Tibial artery (tissue), 4 donors: ENCODE results near the gene NID1.

Experiments
- DNase-seq, 2 donors: peaks; one replicate each; pipeline ENCODE4 v3.0.0-alpha.2; 2019
- H3K27ac ChIP-seq, 2 donors: fragments of 200-600 bp; sonication (generic) in 1 of 2; 1 replicate in 1 of 2; 2 replicates in 1 of 2; pipeline ENCODE4 v1.5.1; 2018 to 2019; ENCODE audit warnings: mild to moderate bottlenecking in 1 of 2
- H3K27me3 ChIP-seq, 2 donors: fragments of 200-600 bp; sonication (generic) in 1 of 2; one replicate each; pipeline versions ENCODE4 v1.5.1 to v1.6.0; 2016 to 2019
- H3K36me3 ChIP-seq, 3 donors: fragments of 200-600 bp; sonication (generic) in 2 of 3; one replicate each; pipeline ENCODE4 v1.5.1; 2016 to 2019; ENCODE audit warnings: mild to moderate bottlenecking in 2 of 3
- H3K4me1 ChIP-seq, 4 donors: fragments of 200-600 bp; sonication (generic) in 2 of 4; 1 replicate in 3 of 4; 2 replicates in 1 of 4; pipeline ENCODE4 v1.5.1; 2016 to 2019
- H3K4me3 ChIP-seq, 2 donors: fragments of 200-600 bp; sonication (generic) in 1 of 2; 1 replicate in 1 of 2; 2 replicates in 1 of 2; pipeline ENCODE4 v1.5.1; 2018 to 2019; ENCODE audit warnings: mild to moderate bottlenecking in 2 of 2
- H3K9me3 ChIP-seq, 3 donors: fragments of 200-600 bp; sonication (generic) in 1 of 3; one replicate each; pipeline ENCODE4 v1.5.1; 2016 to 2019
- CTCF ChIP-seq, 2 experiments: fragments of 200-600 bp in 1 of 2; fragments of 450-650 bp in 1 of 2; IDR thresholded peaks; one replicate each; pipeline ENCODE4 v1.5.1; 2017 to 2019; ENCODE audit warnings: antibody characterized with exemption in 2 of 2, mild to moderate bottlenecking in 1 of 2, moderate library complexity in 1 of 2
- intact Hi-C: fragments of 100-400 bp; cut with DNase I; formaldehyde crosslinking; loops from one replicate; pipeline ENCODE4 v1.15.0; 2023; ENCODE audit warnings: low total_unique reads

NID1 gene

GRCh38 chr1:236035681-236036101 is 29.2 kb downstream of the NID1 start:
- DNase-seq: peak in 1 of 2 donors; percentile 76
- Histone ChIP-seq H3K9me3 (no peaks in the 10 kb centered on the region), H3K27ac (peak overlapping the region in 1 of 2 donors; percentile 23), H3K4me3 (no peak overlapping the region), H3K36me3 (peaks cover 38 to 60% (median 53%) of the 10 kb centered on the region in 3 donors), H3K27me3 (no peaks in the 10 kb centered on the region), H3K4me1 (peaks cover 0 to 11% (median 3%) of the 10 kb centered on the region in 4 donors)
- intact Hi-C loops: no loop called here
- TF ChIP-seq CTCF (IDR thresholded peaks at IDR 0.05): no peak

GRCh38 chr1:236033336-236033735 is 31.6 kb downstream of the NID1 start:
- DNase-seq: no peak
- no peaks in the 10 kb centered on the region for H3K27me3 ChIP-seq
- H3K36me3 ChIP-seq: peaks cover 62 to 79% (median 75%) of the 10 kb centered on the region in 3 donors
- intact Hi-C loops: no loop called here
- no peak for TF ChIP-seq CTCF (IDR thresholded peaks at IDR 0.05)
- no peak overlapping the region for H3K4me3 ChIP-seq
- no peaks in the 10 kb centered on the region for H3K9me3 ChIP-seq
- no peak overlapping the region for H3K27ac ChIP-seq
- no peaks in the 10 kb centered on the region for H3K4me1 ChIP-seq

- no peak for DNase-seq
- intact Hi-C loops: no loop called here
- H3K27me3 ChIP-seq: no peaks in the 10 kb centered on the region
- no peak overlapping the region for H3K4me3 ChIP-seq
- TF ChIP-seq CTCF (IDR thresholded peaks at IDR 0.05): no peak
- no peaks in the 10 kb centered on the region for H3K9me3 ChIP-seq
- H3K27ac ChIP-seq: no peak overlapping the region
- no peaks in the 10 kb centered on the region for H3K4me1 ChIP-seq
- peaks cover 71 to 86% (median 80%) of the 10 kb centered on the region in 3 donors for H3K36me3 ChIP-seq
Observed at GRCh38 chr1:236030534-236030933, 34.4 kb downstream of the NID1 start.

- Histone ChIP-seq H3K9me3 (no peaks in the 10 kb centered on the region), H3K4me3 (no peak overlapping the region), H3K27ac (no peak overlapping the region), H3K4me1 (no peaks in the 10 kb centered on the region), H3K36me3 (peaks cover 81 to 94% (median 90%) of the 10 kb centered on the region in 3 donors), H3K27me3 (no peaks in the 10 kb centered on the region)
- DNase-seq: no peak
- no peak for TF ChIP-seq CTCF (IDR thresholded peaks at IDR 0.05)
- intact Hi-C loops: no loop called here
Observed at GRCh38 chr1:236029428-236029940, 35.4 kb downstream of the NID1 start.

GRCh38 chr1:236027104-236027503 is 37.8 kb downstream of the NID1 start:
- no peak for TF ChIP-seq CTCF (IDR thresholded peaks at IDR 0.05)
- intact Hi-C loops: no loop called here
- no peaks in the 10 kb centered on the region for H3K27me3 ChIP-seq
- no peak overlapping the region for H3K27ac ChIP-seq
- no peaks in the 10 kb centered on the region for H3K4me1 ChIP-seq
- DNase-seq: no peak
- H3K9me3 ChIP-seq: no peaks in the 10 kb centered on the region
- H3K4me3 ChIP-seq: no peak overlapping the region
- H3K36me3 ChIP-seq: peaks cover 96 to 100% (median 99%) of the 10 kb centered on the region in 3 donors

- no peak overlapping the region for H3K27ac ChIP-seq
- DNase-seq: no peak
- intact Hi-C loops: no loop called here
- H3K9me3 ChIP-seq: no peaks in the 10 kb centered on the region
- H3K27me3 ChIP-seq: no peaks in the 10 kb centered on the region
- H3K4me1 ChIP-seq: no peaks in the 10 kb centered on the region
- no peak overlapping the region for H3K4me3 ChIP-seq
- peaks cover 96 to 99% (median 98%) of the 10 kb centered on the region in 3 donors for H3K36me3 ChIP-seq
- no peak for TF ChIP-seq CTCF (IDR thresholded peaks at IDR 0.05)
Observed at GRCh38 chr1:236025836-236026235, 39.1 kb downstream of the NID1 start.
